ENCODE data around the gene CRIP1. TPM values are rescaled to one million over a fixed set of nuclear protein-coding genes. Genes with fewer than 3 reads are reported as not detected.

The CRIP1 gene
- polyA plus RNA-seq, 4 donors = 71.9 to 3,839 (median 386) TPM

DNA sequence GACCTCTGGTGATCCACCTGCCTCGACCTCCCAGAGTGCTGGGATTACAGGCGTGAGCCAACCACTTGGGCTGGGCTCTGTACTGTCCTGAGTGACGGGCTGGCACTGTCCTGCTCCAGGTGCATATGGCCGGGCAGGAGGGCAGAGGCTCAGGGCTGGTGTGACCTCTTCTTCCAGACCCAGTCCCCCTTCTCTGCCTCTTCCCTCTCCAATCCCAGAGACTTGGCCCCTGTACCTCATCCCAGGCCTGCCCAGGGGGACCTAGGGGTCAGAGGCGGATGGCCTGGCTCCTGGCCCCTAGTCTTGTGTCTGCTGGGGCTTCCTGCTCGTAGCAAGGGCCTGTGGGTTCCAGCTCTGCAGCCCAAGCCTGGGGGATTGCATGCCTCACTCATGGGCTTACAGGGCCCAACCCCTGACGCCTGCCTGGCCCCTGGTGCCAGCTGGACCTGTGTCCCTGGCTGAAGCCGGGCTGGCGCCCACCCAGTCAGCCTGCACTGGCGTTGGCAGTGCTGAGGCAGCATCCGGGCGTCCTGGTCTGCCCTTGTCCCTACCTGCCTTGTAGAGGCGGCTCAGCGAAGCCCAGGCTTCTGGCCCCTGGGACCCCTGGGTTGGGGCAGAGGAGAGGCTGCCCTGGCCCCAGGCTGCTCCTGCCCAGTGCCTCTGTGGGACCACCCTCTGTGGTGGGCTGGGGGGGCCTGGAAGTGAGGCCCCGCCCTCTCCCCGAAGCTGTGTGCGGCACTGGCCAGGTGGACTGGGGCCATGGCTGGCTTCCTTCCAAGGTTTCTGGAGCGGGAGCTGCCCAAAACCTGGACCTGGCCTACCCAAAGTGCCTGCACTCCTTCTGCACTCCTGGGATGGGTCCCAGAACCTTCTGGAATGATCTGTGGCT lies 8.7 kb downstream of the CRIP1 start:
- Histone ChIP-seq H3K27me3 (ENCODE audit: control insufficient read depth in 3 of 3, insufficient read depth in 3 of 3, low read length in 3 of 3) (no peaks in the 10 kb centered on the region), H3K36me3 (ENCODE audit: control insufficient read depth in 3 of 3, insufficient read depth in 2 of 3, low read depth in 1 of 3, low read length in 3 of 3) (peaks cover 0 to 17% (median 2%) of the 10 kb centered on the region in 3 donors), H3K4me1 (ENCODE audit: control insufficient read depth in 3 of 3, insufficient read depth in 2 of 3, low read depth in 1 of 3, low read length in 2 of 3) (no peaks in the 10 kb centered on the region), H3K4me3 (ENCODE audit: low read depth in 1 of 3, low read length in 3 of 3) (no peak overlapping the region), H3K9me3 (ENCODE audit: control insufficient read depth in 2 of 2, insufficient read depth in 1 of 2, low read depth in 1 of 2, low read length in 1 of 2) (no peaks in the 10 kb centered on the region), H3K27ac (ENCODE audit: low read depth in 1 of 3, low read length in 2 of 3) (no peak overlapping the region)
- no peak for FAIRE-seq
- WGBS, 3 donors = 83 to 89% (median 87%) methylated on average over 18 of the region's 18 CpGs
- no peak for DNase-seq

DNA sequence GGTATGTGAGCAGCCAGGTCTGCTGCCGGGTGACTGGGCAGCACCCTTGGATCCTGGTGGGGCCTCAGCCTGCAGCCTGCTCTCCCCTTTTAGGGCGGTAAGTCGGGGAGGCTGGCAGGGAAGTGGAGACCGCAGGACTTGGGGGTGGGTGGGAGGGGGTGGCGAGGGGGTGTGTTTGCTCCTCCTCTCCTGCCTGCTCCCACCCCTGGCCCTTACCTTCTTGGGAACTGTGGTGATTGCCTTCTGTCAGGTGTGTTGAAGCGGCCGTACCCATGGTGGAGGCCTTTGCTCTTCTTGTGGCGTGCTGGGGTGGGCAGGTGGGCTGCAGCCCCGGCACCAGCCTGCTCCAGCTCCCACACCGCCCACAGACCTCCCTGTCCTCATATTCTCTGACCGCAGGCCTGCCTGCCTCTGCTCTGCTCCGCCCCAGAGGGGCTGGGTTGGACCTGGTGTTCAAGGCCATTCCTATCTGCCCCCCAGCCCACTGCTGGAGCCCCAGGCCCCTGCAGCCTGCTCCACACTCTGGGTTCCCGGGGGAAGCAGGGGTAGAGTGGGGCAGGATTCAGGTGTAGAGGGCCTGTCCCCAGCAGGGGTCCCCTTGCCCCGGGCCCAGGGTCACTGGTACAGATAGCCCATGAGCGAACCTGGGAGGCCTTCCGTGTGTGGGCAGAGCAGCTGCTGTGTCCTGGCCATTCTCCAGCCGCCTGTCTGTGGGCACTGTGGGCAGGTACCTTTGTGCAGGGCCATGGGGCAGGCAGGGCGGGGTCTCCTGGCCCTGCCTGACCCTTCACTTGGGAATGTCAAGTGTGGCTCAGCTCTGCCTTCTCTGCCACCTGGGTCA lies 9.5 kb downstream of the CRIP1 start:
- 80 to 90% (median 84%) methylated on average over 17 to 18 of the region's 18 CpGs for WGBS, 3 donors
- Histone ChIP-seq H3K4me3 (ENCODE audit: low read depth in 1 of 3, low read length in 3 of 3) (no peak overlapping the region), H3K9me3 (ENCODE audit: control insufficient read depth in 2 of 2, insufficient read depth in 1 of 2, low read depth in 1 of 2, low read length in 1 of 2) (no peaks in the 10 kb centered on the region), H3K27ac (ENCODE audit: low read depth in 1 of 3, low read length in 2 of 3) (no peak overlapping the region), H3K27me3 (ENCODE audit: control insufficient read depth in 3 of 3, insufficient read depth in 3 of 3, low read length in 3 of 3) (no peaks in the 10 kb centered on the region), H3K36me3 (ENCODE audit: control insufficient read depth in 3 of 3, insufficient read depth in 2 of 3, low read depth in 1 of 3, low read length in 3 of 3) (peaks cover 0 to 17% (median 2%) of the 10 kb centered on the region in 3 donors), H3K4me1 (ENCODE audit: control insufficient read depth in 3 of 3, insufficient read depth in 2 of 3, low read depth in 1 of 3, low read length in 2 of 3) (no peaks in the 10 kb centered on the region)
- FAIRE-seq (no peak), DNase-seq (no peak)

GRCh38 chr14:105496831-105497591 lies 10.3 kb downstream of the CRIP1 start:
- FAIRE-seq = no peak
- no peaks in the 10 kb centered on the region for H3K4me1 ChIP-seq (ENCODE audit: control insufficient read depth in 3 of 3, insufficient read depth in 2 of 3, low read depth in 1 of 3, low read length in 2 of 3)
- no peak overlapping the region for H3K27ac ChIP-seq (ENCODE audit: low read depth in 1 of 3, low read length in 2 of 3)
- H3K4me3 ChIP-seq (ENCODE audit: low read depth in 1 of 3, low read length in 3 of 3) = no peak overlapping the region
- DNase-seq = no peak
- H3K36me3 ChIP-seq (ENCODE audit: control insufficient read depth in 3 of 3, insufficient read depth in 2 of 3, low read depth in 1 of 3, low read length in 3 of 3) = peaks cover 0 to 17% (median 2%) of the 10 kb centered on the region in 3 donors
- no peaks in the 10 kb centered on the region for H3K9me3 ChIP-seq (ENCODE audit: control insufficient read depth in 2 of 2, insufficient read depth in 1 of 2, low read depth in 1 of 2, low read length in 1 of 2)
- WGBS, 3 donors = 91 to 95% (median 94%) methylated on average over 27 to 32 of the region's 32 CpGs
- H3K27me3 ChIP-seq (ENCODE audit: control insufficient read depth in 3 of 3, insufficient read depth in 3 of 3, low read length in 3 of 3) = no peaks in the 10 kb centered on the region

DNA sequence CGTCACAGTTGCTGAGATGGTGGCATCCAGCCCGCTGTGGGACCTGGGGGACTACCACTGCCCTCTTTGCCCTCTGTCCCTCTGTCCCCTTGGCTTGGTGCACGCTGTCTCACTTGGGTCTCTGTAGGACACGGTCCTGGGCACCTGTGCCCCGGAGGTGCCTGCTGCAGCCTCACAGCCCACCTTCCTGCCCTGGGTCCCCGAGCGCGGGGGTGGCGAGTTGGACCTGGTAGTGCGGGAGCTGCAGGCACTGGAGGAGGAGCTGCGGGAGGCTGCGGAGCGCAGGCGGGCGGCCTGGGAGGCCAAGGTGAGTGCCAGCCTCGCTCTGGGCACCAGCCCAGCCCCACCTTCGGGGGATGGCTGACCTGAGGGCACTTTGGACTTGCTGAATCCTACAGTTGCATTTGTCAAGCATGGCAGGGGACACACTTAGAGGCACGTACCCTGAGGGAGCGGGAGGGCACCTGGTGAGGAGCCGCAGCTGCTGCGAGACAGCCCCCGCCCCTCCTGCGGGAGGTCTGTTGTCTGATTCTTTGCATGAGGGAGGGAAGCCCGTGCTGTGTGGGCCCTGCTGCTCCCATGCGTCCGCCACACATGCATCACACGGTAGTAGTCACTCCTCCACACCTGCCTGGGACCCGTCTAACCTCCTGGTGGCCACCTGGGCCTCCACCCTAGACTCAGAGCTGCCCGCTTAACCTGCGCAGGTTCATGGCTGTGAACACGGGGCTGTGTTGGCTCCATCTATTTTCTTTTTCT lies 11.2 kb downstream of the CRIP1 start:
- no peak for DNase-seq
- Histone ChIP-seq H3K9me3 (ENCODE audit: control insufficient read depth in 2 of 2, insufficient read depth in 1 of 2, low read depth in 1 of 2, low read length in 1 of 2) (no peaks in the 10 kb centered on the region), H3K4me3 (ENCODE audit: low read depth in 1 of 3, low read length in 3 of 3) (no peak overlapping the region), H3K4me1 (ENCODE audit: control insufficient read depth in 3 of 3, insufficient read depth in 2 of 3, low read depth in 1 of 3, low read length in 2 of 3) (no peaks in the 10 kb centered on the region), H3K27ac (ENCODE audit: low read depth in 1 of 3, low read length in 2 of 3) (no peak overlapping the region), H3K36me3 (ENCODE audit: control insufficient read depth in 3 of 3, insufficient read depth in 2 of 3, low read depth in 1 of 3, low read length in 3 of 3) (peaks cover 0 to 12% (median 2%) of the 10 kb centered on the region in 3 donors), H3K27me3 (ENCODE audit: control insufficient read depth in 3 of 3, insufficient read depth in 3 of 3, low read length in 3 of 3) (no peaks in the 10 kb centered on the region)
- WGBS, 3 donors = 86 to 93% (median 89%) methylated on average over 29 to 31 of the region's 31 CpGs
- FAIRE-seq = no peak

DNA sequence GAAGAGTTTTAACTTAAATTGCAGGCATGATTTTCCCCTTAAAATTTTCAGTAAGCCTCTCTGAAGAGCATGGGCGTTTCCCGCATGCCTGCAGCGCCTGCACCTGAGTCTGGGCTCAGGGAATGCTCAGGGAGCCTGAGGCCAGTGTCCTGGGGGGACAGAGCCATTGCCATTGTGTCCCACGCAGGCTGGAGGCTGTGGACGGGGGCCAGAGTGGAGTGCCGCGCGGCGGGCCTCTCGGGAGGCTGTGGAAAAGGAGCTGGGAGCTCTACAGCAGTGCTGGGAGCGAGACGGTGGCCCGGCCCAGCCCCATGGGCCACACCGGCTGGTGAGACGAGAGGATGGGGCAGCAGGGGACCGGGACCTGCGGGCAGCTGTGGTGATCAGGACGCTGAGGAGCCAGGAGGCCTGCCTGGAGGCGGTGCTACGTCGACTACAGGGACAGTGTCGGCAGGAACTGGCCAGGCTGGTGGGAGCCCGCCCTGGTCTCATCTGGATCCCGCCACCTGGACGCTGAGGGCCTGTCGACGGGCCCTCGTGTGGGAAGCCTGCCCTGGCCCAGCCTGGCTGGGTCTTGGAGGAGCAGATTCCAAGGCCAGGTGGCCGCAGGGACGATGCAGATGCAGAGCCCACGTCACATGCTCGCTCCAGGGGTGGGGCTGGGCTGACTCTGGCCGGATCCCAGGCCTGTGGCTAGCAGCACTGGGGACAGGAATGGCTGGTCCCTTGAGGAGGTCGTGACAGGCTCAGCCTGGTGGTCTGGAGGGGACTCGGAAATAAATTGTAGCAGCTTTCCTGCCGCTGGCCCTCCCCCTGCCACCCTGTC lies 12.0 kb downstream of the CRIP1 start:
- no peak overlapping the region for H3K4me3 ChIP-seq (ENCODE audit: low read depth in 1 of 3, low read length in 3 of 3)
- DNase-seq = no peak
- no peak for FAIRE-seq
- no peaks in the 10 kb centered on the region for H3K27me3 ChIP-seq (ENCODE audit: control insufficient read depth in 3 of 3, insufficient read depth in 3 of 3, low read length in 3 of 3)
- no peaks in the 10 kb centered on the region for H3K9me3 ChIP-seq (ENCODE audit: control insufficient read depth in 2 of 2, insufficient read depth in 1 of 2, low read depth in 1 of 2, low read length in 1 of 2)
- no peak overlapping the region for H3K27ac ChIP-seq (ENCODE audit: low read depth in 1 of 3, low read length in 2 of 3)
- no peaks in the 10 kb centered on the region for H3K4me1 ChIP-seq (ENCODE audit: control insufficient read depth in 3 of 3, insufficient read depth in 2 of 3, low read depth in 1 of 3, low read length in 2 of 3)
- WGBS, 3 donors = 91 to 92% (median 91%) methylated on average over 36 of the region's 36 CpGs
- peaks cover 0 to 8% (median 2%) of the 10 kb centered on the region in 3 donors for H3K36me3 ChIP-seq (ENCODE audit: control insufficient read depth in 3 of 3, insufficient read depth in 2 of 3, low read depth in 1 of 3, low read length in 3 of 3)

DNA sequence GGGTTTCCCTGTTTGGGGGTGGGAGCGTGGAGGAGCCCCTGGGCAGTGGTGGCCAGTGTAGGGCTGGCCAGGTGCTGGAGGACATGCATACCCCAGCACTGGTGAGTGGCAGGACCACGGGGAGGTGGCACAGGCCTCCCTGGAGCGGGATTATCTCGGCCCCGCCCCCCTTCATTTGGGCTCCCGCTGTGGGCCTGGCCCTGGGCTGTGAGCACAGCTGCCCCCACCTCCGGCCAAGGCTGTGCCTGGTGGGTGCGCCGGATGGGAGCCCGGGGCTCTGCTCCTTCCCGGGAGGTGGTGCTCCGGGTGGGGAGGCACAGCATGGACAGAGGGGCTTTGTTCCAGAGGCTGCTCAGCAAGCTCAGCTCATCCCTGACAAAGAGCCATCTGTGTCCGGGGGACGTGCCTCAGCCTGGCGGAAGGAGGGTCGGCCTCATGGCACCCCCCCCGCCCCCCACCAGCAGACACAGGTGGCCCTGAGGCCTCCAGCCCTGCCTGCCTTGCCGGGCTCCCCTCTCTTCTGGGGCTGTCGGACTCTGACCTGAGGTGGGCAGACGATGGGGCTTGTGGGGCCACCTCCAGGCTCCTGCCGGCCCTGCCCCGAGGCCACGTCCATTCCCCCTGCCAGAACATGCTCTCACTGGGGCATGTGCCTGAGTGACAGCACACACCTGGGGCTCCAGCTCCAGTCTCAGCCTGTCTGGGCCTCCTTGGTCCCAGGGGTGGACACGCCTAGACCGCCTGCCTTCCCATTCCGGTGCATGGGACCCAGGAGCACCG lies 12.8 kb downstream of the CRIP1 start:
- Histone ChIP-seq H3K4me1 (ENCODE audit: control insufficient read depth in 3 of 3, insufficient read depth in 2 of 3, low read depth in 1 of 3, low read length in 2 of 3) (no peaks in the 10 kb centered on the region), H3K27ac (ENCODE audit: low read depth in 1 of 3, low read length in 2 of 3) (no peak overlapping the region), H3K9me3 (ENCODE audit: control insufficient read depth in 2 of 2, insufficient read depth in 1 of 2, low read depth in 1 of 2, low read length in 1 of 2) (no peaks in the 10 kb centered on the region), H3K36me3 (ENCODE audit: control insufficient read depth in 3 of 3, insufficient read depth in 2 of 3, low read depth in 1 of 3, low read length in 3 of 3) (peaks cover 0 to 8% (median 2%) of the 10 kb centered on the region in 3 donors), H3K4me3 (ENCODE audit: low read depth in 1 of 3, low read length in 3 of 3) (no peak overlapping the region), H3K27me3 (ENCODE audit: control insufficient read depth in 3 of 3, insufficient read depth in 3 of 3, low read length in 3 of 3) (no peaks in the 10 kb centered on the region)
- no peak for FAIRE-seq
- WGBS, 3 donors = 67 to 76% (median 75%) methylated on average over 24 to 27 of the region's 27 CpGs
- DNase-seq = peak in 1 of 2 donors; percentile 41

Data from small intestine (tissue), 7 donors.